ENCODE data around the gene CIART.
"Not testable (repeated sequence)": the region's sequence is repeated elsewhere in the genome, so short reads cannot be mapped to it uniquely, and the experiment has no call there.

Gene CIART, protein sequence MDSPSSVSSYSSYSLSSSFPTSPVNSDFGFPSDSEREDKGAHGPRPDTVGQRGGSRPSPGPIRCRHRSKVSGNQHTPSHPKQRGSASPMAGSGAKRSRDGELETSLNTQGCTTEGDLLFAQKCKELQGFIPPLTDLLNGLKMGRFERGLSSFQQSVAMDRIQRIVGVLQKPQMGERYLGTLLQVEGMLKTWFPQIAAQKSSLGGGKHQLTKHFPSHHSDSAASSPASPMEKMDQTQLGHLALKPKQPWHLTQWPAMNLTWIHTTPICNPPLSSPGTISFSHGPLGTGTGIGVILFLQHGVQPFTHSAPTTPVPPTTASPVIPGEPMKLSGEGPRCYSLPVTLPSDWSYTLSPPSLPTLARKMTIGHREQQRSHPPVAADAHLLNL

DNA sequence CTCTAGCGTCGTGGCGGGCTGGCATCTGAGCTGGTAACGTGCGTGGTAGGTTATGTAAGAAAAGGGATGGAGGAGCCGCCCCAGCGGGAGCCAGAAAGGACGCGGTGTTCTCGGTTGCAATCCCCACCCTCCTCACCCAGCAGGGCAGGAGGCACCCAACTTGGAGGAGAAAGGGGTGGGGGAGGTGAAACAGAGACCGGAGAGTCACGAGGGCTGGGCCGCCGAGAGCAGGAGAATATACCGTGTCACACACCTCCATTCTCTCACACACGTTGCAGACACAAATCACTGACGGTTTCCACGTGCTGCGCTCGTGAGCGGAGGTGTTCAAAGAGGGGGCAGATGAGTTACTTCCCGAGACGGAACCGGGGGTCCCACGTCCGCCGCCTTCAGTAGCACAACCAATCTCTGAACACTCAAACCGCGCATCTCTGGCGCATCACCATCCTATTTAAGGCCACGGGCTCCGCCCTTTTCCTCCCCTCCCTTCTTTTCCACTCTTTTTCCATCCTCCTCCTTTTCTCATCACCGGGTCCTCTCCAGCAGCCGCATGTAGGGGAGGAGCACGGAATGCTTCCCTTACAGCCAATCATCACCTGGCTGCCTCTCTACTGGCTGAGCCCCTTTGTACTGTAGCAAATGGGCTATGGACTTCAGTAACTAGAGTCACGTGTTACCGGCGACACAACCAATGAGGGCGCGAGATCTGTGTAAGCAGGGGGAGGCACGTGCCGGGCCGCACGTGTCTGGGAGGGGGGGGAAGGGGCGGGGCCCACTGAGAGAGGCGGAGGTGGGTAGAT, at the start of gene CIART:
Gene CIART, plus strand, starts transcription at position 797 of the 800 bp plus-strand sequence. CDS start 714 bp downstream, outside the sequence.
- DNase-seq (ENCODE audit: low spot score) (peak; percentile 93), ATAC-seq (ENCODE audit: low read depth) (peak; percentile 95)
- Histone ChIP-seq H3K4me3 (ENCODE audit: severe bottlenecking) (peak within 1 kb of the TSS; percentile 32), H3K27me3 (ENCODE audit: insufficient read depth, poor library complexity, severe bottlenecking) (no peaks in the 10 kb centered on the region), H3K27ac (ENCODE audit: poor library complexity, severe bottlenecking) (peak within 1 kb of the TSS; percentile 61), H3K36me3 (ENCODE audit: low read depth) (no peaks in the 10 kb centered on the region), H3K4me1 (ENCODE audit: insufficient read depth, poor library complexity, severe bottlenecking) (peaks cover 6% of the 10 kb centered on the region), H3K9me3 (ENCODE audit: severe bottlenecking) (no peaks in the 10 kb centered on the region)
- TF ChIP-seq, protein P1, sequence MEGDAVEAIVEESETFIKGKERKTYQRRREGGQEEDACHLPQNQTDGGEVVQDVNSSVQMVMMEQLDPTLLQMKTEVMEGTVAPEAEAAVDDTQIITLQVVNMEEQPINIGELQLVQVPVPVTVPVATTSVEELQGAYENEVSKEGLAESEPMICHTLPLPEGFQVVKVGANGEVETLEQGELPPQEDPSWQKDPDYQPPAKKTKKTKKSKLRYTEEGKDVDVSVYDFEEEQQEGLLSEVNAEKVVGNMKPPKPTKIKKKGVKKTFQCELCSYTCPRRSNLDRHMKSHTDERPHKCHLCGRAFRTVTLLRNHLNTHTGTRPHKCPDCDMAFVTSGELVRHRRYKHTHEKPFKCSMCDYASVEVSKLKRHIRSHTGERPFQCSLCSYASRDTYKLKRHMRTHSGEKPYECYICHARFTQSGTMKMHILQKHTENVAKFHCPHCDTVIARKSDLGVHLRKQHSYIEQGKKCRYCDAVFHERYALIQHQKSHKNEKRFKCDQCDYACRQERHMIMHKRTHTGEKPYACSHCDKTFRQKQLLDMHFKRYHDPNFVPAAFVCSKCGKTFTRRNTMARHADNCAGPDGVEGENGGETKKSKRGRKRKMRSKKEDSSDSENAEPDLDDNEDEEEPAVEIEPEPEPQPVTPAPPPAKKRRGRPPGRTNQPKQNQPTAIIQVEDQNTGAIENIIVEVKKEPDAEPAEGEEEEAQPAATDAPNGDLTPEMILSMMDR (IDR thresholded peaks at IDR 0.05; ENCODE audit: poor library complexity, severe bottlenecking): no peak

DNA sequence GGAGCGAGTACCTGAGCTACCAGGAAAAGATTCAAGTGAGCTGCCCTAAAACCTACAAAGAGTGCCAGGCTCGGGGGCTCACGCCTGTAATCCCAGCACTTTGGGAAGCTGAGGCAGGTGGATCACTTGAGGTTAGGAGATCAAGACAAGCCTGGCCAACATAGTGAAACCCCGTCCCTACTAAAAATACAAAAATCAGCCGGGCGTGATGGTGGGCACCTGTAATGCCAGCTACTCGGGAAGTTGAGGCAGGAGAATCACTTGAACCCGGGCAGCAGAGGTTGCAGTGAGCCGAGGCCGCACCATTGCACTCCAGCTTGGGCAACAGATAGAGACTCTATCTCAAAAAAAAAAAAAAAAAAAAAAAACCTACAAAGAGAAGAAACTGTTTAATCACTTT, 49.4 kb upstream of the CIART start:
- not testable (repeated sequence) for H3K27me3 ChIP-seq (ENCODE audit: insufficient read depth, poor library complexity, severe bottlenecking); H3K4me3 ChIP-seq (ENCODE audit: severe bottlenecking); H3K9me3 ChIP-seq (ENCODE audit: severe bottlenecking); H3K4me1 ChIP-seq (ENCODE audit: insufficient read depth, poor library complexity, severe bottlenecking); DNase-seq (ENCODE audit: low spot score); ATAC-seq (ENCODE audit: low read depth)
- Histone ChIP-seq H3K36me3 (ENCODE audit: low read depth) (peaks cover 27% of the 10 kb centered on the region), H3K27ac (ENCODE audit: poor library complexity, severe bottlenecking) (peak overlapping the region; percentile 79)

DNA sequence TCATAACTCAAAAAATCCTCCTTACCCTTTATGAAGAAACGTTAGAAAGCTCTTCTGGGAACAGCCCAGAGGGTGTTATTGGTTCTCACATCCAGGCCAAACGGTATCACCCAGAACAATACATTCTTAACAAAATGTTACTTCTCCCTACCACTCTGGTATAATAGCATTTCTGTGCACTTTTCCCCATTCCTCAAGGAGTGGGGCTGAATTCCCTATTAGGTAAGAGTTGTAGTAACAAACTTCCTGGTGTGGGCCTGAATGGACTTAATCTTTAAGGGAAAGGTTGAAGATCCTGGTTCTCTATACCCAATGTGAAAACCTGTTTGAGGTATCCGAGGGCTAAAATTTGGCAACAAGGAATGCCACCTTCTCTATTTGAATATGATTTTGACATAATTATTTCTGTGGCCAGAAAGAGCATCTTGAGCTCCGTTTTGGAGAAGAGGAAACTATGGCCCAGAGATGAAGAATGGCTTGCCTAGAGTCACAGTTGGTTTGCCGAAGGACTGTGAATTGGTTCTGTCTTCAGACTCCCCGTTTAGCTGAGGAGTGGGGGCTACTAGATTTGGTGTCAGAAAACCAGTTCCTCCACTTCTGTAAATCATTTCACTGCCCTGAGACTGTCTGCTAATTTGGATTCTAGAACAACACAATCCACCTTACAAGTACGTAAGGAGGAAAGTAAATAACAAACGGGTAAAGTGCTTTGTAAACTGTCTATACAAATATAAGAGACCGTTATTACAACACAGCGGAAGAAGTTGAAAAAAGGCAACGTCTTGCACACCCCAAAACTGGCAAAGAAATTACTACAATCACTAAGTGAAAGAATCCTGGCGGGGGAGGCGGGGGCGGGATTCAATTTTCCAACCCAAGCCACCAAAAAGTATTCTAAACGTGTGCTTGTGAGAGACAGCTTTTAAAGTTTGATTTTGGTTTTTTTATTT, 48.7 kb upstream of the CIART start:
- H3K9me3 ChIP-seq (ENCODE audit: severe bottlenecking): no peaks in the 10 kb centered on the region
- peaks cover 24% of the 10 kb centered on the region for H3K36me3 ChIP-seq (ENCODE audit: low read depth)
- peaks cover 6% of the 10 kb centered on the region for H3K4me1 ChIP-seq (ENCODE audit: insufficient read depth, poor library complexity, severe bottlenecking)
- DNase-seq (ENCODE audit: low spot score): no peak
- H3K27ac ChIP-seq (ENCODE audit: poor library complexity, severe bottlenecking): peak overlapping the region; percentile 79
- H3K4me3 ChIP-seq (ENCODE audit: severe bottlenecking): peak overlapping the region; percentile 67
- TF ChIP-seq, protein P1 (IDR thresholded peaks at IDR 0.05; ENCODE audit: poor library complexity, severe bottlenecking): no peak
- ATAC-seq (ENCODE audit: low read depth): no peak
- no peaks in the 10 kb centered on the region for H3K27me3 ChIP-seq (ENCODE audit: insufficient read depth, poor library complexity, severe bottlenecking)

DNA sequence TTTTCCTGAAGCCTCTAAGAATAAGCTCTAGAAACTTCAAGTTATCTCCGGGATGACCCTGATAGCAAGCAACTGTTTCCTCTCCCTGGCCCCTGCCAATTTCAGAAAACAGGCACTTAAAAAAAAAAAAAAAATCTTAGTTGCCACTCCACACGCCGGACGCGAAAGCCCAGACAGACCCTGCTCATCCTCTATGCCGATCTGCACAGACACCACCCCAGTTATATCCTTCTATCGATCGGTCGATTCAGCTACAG, 48.1 kb upstream of the CIART start:
- Histone ChIP-seq H3K4me3 (ENCODE audit: severe bottlenecking) (peak overlapping the region; percentile 67), H3K9me3 (ENCODE audit: severe bottlenecking) (no peaks in the 10 kb centered on the region), H3K27ac (ENCODE audit: poor library complexity, severe bottlenecking) (peak overlapping the region; percentile 79), H3K4me1 (ENCODE audit: insufficient read depth, poor library complexity, severe bottlenecking) (peaks cover 6% of the 10 kb centered on the region), H3K27me3 (ENCODE audit: insufficient read depth, poor library complexity, severe bottlenecking) (no peaks in the 10 kb centered on the region), H3K36me3 (ENCODE audit: low read depth) (peaks cover 24% of the 10 kb centered on the region)
- no peak for DNase-seq (ENCODE audit: low spot score)
- TF ChIP-seq, protein P1 (IDR thresholded peaks at IDR 0.05; ENCODE audit: poor library complexity, severe bottlenecking): no peak
- ATAC-seq (ENCODE audit: low read depth): no peak

Measured in RWPE2 (cell line).